ENCODE results near the gene UBE3C.
"Not testable (repeated sequence)": the region's sequence is repeated elsewhere in the genome, so short reads cannot be mapped to it uniquely, and the experiment has no call there.

- TF ChIP-seq POLR2A, CTCF (IDR thresholded peaks at IDR 0.05): not testable (repeated sequence)
Measured at GRCh38 chr7:157277568-157277967, 138.8 kb downstream of the UBE3C start.
